PC-9 (cell line): ENCODE data around the gene C11orf42.

Experiments used
- EZH2 ChIP-seq: fragments of 200-600 bp; sonication (generic); IDR thresholded peaks from 2 replicates; pipeline ENCODE4 v1.8.0; 2017; ENCODE audit warnings: antibody characterized with exemption, low read depth
- TF ChIP-seq, protein P1 (sequence below): fragments of 200-600 bp; sonication (generic); conservative IDR thresholded peaks from 2 replicates; pipeline ENCODE4 v1.6.1; 2017; ENCODE audit warnings: mixed run types, antibody characterized with exemption, mild to moderate bottlenecking, moderate library complexity

- TF ChIP-seq, protein P1, sequence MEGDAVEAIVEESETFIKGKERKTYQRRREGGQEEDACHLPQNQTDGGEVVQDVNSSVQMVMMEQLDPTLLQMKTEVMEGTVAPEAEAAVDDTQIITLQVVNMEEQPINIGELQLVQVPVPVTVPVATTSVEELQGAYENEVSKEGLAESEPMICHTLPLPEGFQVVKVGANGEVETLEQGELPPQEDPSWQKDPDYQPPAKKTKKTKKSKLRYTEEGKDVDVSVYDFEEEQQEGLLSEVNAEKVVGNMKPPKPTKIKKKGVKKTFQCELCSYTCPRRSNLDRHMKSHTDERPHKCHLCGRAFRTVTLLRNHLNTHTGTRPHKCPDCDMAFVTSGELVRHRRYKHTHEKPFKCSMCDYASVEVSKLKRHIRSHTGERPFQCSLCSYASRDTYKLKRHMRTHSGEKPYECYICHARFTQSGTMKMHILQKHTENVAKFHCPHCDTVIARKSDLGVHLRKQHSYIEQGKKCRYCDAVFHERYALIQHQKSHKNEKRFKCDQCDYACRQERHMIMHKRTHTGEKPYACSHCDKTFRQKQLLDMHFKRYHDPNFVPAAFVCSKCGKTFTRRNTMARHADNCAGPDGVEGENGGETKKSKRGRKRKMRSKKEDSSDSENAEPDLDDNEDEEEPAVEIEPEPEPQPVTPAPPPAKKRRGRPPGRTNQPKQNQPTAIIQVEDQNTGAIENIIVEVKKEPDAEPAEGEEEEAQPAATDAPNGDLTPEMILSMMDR: no peak
- TF ChIP-seq EZH2: no peak
Measured at GRCh38 chr11:6248248-6248647, 42.9 kb downstream of the C11orf42 start.
